Astrocyte of the spinal cord (primary cell): ENCODE data around the gene TINAGL1.

Experiments
- DNase-seq: peaks from one replicate; pipeline ENCODE4 v3.0.0; 2011; ENCODE audit warnings: low read depth, low spot score
- H3K4me3 ChIP-seq: 2 replicates; pipeline ENCODE4 v1.5.1; 2011; ENCODE audit warnings: low read depth, mild to moderate bottlenecking, low read length, moderate library complexity
- CTCF ChIP-seq: IDR thresholded peaks from 2 replicates; pipeline ENCODE4 v1.5.1; 2012; ENCODE audit warnings: low read depth, mild to moderate bottlenecking, low read length, inconsistent platforms
- in situ Hi-C: cut with HindIII; loops from 2 replicates; pipeline ENCODE4 v1.10.0; 2017; ENCODE audit warnings: low sequenced_read_pairs

The TINAGL1 gene

GRCh38 chr1:31577515-31578192 is 1.3 kb downstream of the TINAGL1 start:
- TF ChIP-seq CTCF: no peak
- DNase-seq: peak; percentile 36
- in situ Hi-C loops: no loop called here
- H3K4me3 ChIP-seq: no peak overlapping the region

DNA sequence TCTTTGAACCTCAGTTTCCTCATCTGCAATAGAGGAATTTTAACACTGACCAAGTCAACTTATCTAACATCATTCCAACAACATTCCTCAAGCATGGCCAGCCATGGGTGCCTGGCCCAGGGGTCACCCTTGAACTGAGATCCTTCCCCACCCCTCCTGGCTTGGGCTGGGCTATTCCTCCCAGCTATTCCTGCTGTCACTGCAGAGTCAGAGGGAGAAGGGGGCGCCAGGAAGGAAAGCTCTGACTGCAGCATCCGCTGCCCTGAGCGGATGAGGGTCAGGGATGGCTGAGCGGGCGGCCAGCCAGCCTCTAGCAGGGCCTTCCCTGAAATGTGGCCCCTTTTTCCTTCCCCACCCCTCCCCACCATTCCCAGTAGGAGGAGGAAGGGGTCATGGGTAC is 3.1 kb downstream of the TINAGL1 start:
- H3K4me3 ChIP-seq: no peak overlapping the region
- no peak for DNase-seq
- TF ChIP-seq CTCF: no peak
- in situ Hi-C loops: no loop called here

GRCh38 chr1:31580513-31580870 is 4.2 kb downstream of the TINAGL1 start:
- in situ Hi-C loops: no loop called here
- H3K4me3 ChIP-seq: no peak overlapping the region

DNA sequence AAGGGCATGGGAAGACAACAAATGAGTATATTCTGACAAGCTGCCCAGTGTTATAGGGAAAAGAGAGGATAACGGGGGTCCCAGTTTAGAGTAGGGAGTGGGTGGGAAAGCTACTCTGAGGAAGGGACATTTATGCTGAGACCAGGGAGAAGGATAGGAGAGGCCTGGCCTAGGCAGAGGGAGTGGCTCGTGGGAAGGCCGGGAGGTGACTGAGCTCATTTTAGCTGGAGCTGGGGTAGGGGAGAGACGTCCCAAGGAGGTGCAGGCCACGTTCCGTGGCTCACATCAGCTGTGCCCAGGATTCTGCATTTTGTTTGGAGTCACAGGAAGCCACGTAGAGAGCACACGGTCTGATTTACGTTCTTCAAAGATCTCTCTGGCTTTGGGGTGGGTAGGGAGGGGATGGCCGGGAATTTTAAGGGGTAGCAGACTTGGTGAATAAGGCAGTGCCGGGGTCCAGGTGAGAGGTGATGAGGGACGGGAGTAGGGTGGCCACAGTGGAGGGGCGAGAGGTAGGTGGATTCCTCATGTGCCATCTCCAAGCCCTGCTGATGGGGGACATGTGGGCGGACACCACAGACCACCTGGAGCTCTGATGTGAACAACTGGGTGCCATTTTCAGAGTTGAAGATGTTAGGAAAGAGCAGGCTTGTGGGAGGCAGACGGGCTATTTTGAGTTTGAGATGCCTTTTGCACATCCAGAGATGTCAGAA is 4.7 kb downstream of the TINAGL1 start:
- DNase-seq: no peak
- H3K4me3 ChIP-seq: no peak overlapping the region
- in situ Hi-C loops: no loop called here
- TF ChIP-seq CTCF: no peak

More at GRCh38 chr1:31580513-31580870, 4.2 kb downstream of the TINAGL1 start:
- DNase-seq: no peak
- TF ChIP-seq CTCF: no peak

DNA sequence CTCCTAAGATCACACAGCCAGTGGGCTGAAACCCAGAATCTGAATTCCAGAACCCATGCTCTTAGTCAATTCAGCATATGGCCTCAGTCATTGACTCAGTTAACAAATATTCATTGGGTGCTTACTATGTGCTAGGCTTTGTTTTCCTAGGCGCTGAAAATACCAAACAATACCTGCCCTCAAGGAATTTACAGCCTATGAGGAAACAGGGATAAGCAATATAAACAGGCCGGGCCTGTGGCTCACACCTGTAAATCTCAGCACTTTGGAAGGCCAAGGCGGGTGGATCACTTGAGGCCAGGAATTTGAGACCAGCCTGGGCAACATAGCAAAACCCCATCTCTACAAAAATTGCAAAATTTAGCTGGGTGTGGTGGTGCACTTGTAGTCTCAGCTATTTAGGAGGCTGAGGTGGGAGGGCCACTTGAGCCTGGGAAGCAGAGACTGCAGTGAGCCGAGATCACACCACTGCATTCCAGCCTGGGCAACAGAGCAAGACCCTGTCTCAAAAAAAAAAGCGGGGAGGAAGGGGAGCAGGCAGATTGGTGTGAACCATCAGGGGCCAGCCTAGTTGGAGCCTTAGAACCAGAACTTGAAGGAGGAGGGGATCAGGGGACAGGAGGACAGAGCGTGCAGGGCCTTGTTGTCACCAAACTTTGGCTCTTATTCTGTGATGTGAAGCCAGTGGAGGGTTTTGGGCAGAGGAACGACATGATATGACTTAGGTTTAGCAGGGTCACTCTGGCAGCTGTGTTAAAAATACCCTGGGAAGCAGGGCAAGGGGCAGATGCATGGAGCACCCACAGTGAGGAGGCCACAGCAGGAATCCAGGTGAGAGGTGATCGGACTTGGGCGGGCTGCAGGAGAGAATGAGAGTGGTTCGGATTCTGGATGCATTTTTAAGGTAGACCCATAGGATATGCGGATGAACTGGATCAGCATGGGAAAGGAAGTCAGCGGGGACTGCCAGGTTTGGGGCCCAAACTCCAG is 5.8 kb downstream of the TINAGL1 start:
- no peak for TF ChIP-seq CTCF
- in situ Hi-C loops: no loop called here
- DNase-seq: no peak
- no peak overlapping the region for H3K4me3 ChIP-seq
